Urothelium cell line (cell line): ENCODE results near the gene DOCK4.

Experiments
- DNase-seq: peaks from one replicate; pipeline ENCODE4 v3.0.0; 2011; ENCODE audit warnings: low spot score, mixed read lengths
- FAIRE-seq: peaks from 2 replicates; lab custom pipeline; 2011; peaks lifted over from hg19 to GRCh38; lab: Jason Lieb, UNC

DOCK4 gene

DNA sequence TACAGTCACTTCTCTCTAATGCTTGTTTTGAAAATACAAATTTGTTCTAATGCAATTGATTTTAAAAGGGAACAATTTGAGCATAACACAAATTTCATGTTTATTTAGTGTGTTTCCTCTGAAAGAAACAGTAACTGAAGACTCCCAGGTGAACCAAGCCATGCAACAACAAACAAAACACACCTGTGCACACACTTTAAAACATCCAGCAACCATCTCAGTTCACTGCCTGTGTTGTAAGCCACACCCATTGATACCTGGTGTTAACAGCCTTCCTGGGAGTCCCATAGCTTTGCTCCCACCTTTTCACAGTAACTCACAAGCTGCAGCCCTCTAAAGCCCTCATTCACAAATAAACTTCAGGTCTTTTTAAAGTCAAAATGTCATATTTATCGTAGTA is 89.3 kb downstream of the DOCK4 start:
- no peak for FAIRE-seq
- DNase-seq, result no peak

- FAIRE-seq, result no peak
Measured at GRCh38 chr7:112116358-112116757, 89.8 kb downstream of the DOCK4 start.

GRCh38 chr7:112115880-112116279 is 90.3 kb downstream of the DOCK4 start:
- FAIRE-seq (no peak), DNase-seq (no peak)

More at GRCh38 chr7:112116358-112116757, 89.8 kb downstream of the DOCK4 start:
- DNase-seq, result no peak

DNA sequence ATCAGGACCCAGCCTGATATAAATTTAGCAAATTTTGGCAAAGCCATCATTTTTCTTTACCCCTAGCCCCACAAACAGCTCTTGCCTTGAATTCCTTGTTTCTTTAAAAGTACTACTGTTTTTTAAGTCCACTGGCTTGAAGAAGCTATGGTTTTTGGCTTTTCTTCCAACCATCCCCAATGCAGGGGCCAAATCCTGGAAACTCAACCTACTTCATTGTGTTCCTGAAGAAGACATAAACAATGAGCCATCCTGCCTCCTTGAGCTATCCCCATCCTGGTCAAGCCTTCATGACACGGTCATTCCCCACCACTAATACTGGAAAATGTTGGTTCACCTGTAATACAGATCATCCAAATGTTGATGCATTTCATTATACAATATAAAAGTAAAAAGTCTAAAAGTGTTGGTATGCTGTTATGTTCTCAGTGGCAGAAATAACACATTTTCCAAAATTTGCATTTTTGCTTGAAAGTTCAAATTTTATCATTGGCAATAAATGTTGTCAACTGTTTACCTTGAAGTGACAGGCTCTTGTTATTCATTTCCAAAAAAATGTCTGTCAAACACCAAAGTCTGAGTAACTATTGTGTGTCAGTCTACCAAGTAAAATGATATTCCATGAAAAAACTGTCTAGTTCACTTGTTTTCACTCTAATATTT is 92.2 kb downstream of the DOCK4 start:
- DNase-seq, result no peak
- FAIRE-seq, result no peak

DNA sequence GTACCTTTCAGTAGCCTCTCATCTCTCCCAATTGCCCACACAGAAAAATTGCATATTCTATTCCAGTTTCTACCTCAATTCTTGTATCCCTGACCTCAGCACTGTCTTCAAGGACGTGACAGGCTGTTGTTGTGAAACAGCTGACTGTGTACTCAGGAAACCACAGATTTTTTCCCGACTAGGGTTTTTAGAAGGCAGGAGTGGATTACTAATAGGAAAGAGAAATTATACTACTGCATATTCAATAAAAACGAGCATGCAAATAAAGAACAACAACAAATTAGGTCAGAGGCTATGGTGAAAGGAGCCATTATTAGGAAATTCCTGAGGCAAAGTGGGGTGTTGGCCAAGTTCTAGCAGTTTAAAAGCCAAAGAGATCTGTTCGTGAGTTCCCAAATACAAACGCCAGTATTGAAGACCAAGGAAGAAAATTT is 93.4 kb downstream of the DOCK4 start:
- FAIRE-seq (no peak), DNase-seq (no peak)

DNA sequence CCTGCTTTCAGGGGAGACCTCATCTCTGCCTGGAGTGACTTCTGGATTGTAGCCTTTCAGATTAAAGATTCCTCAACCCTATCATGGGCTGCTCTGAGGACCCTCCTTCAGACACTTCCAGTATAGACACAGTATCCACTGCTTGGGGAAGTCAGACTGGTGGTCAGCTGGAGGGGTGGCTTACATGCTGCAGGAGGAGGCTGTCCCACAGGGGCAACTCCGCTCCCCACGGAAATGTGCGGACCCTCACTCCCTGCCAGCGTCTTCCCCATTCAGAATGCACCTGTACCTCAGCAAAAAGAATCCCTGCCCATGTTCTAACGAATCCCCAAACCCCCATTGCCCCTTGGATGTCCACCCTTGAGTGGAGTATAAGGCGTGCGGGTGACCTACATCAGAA is 95.5 kb downstream of the DOCK4 start:
- FAIRE-seq, result no peak
- no peak for DNase-seq

- FAIRE-seq (no peak), DNase-seq (no peak)
Measured at GRCh38 chr7:112110175-112110574, 96.0 kb downstream of the DOCK4 start.

- DNase-seq (no peak), FAIRE-seq (no peak)
Measured at GRCh38 chr7:112108981-112109380, 97.2 kb downstream of the DOCK4 start.

DNA sequence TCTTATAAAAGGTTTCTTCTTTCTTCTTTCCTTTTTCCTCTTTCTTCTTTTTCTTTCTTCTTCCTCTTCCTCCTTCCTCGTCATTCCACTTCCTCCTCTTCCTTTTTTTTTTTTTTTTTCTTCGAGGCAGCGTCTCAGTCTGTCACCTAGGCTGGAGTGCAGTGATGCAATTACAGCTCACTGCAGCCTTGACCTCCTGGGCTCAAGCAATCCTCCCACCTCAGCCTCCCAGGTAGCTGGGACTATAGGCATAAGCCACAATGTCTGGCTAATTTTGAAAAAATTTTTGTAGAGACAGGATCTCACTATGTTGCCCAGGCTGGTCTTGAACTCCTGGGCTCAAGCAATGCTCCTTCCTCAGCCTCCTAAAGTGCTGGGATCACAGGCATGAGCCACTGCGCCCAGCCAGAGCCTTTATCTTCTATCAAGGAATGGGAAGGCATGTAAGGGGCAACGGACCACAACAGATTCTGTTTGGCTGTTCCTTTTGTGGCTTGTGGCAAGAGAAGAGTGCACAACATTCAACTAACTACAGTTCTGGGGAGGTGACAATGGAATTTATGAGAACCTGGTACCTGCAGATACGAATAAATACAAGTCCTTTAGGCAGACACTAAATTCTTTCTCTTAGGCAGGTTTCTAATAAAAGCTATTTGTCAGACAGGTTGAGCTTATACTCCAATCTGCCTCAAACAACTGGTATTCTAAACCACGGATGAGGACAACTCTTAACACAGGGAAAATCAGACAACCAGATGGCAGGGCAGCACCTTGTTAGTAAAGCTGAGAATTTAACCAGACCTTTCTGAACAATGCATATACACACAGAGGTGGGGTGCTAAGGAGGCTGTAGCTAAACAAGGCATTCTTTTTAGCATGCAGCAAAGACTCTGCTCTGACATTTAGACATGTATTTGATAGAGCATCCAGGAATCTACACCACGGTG is 100.3 kb downstream of the DOCK4 start:
- no peak for FAIRE-seq
- DNase-seq, result no peak

DNA sequence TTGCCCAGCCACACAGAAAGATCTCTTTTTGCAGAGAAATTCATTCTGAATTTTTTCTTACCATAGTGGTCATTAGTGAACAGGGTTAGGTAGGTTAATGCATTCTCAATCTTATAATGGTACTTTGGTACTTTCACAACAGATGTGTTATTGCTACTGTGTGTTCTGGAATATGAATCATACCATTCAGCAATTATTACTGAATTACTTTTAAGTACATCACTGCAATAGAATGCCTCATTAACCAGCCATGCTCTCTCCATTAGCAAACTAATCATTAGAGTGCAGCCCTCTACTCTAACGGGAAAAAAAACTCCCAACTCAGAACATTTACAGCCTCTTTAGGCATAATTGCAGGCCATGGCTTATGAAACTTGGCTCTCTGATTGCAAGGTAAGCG is 102.1 kb downstream of the DOCK4 start:
- DNase-seq (no peak), FAIRE-seq (no peak)

DNA sequence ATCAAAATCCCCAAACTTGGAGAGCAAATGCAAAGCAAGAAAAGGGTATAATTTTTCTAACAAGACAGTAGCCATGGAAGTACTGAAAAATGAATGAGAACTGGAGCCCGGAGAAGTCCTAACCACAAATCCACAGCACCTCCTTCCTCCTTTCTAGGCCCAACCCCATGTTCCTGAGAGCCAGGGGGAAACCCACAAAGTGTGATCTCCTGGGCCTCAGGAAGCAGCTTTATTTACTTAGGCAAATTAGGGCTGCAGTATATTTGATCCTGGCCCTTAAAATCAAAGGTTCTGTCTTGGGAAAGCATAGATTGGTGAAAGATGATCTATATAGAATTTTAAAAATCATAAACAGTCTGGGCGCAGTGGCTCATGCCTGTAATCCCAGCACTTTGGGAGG is 103.0 kb downstream of the DOCK4 start:
- no peak for DNase-seq
- FAIRE-seq, result no peak

GRCh38 chr7:112101201-112101846 is 104.9 kb downstream of the DOCK4 start:
- DNase-seq (no peak), FAIRE-seq (no peak)

- no peak for DNase-seq
Measured at GRCh38 chr7:112097524-112097923, 108.7 kb downstream of the DOCK4 start.

GRCh38 chr7:112093409-112093808 is 112.8 kb downstream of the DOCK4 start:
- no peak for FAIRE-seq

More at GRCh38 chr7:112097524-112097923, 108.7 kb downstream of the DOCK4 start:
- FAIRE-seq, result no peak

DNA sequence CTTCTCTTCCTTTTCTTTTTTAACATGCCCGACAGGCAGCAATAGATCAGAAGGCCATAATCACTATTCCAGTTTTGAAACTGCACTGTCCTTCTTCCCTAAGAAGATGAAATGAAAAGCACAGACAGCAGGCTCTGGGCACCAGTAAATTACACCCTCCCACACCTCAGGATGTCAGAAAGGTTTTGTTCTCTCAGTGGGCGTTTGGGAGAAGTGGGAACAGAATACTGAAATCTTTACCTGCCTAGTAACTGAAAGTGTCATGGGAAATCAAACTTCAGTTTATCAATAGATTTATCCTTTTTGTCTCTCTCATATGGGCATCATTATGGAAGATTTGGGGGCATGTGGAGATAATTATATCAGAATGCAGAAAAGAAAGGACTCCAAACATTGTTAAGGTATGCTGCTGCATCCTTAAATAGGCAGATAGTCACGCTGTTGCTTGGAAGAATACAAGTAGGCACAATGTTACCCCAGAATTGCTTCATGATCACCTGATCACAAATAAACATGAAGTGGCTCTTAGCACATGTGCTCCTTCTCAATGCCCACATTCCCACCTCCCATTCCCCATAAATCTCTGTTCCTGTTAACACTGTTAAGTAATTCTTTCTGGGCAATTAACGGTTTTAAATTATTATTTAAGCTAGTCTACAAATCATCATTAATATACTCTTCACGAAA is 113.3 kb downstream of the DOCK4 start:
- DNase-seq, result no peak
- FAIRE-seq, result no peak

More at GRCh38 chr7:112093409-112093808, 112.8 kb downstream of the DOCK4 start:
- DNase-seq, result no peak

DNA sequence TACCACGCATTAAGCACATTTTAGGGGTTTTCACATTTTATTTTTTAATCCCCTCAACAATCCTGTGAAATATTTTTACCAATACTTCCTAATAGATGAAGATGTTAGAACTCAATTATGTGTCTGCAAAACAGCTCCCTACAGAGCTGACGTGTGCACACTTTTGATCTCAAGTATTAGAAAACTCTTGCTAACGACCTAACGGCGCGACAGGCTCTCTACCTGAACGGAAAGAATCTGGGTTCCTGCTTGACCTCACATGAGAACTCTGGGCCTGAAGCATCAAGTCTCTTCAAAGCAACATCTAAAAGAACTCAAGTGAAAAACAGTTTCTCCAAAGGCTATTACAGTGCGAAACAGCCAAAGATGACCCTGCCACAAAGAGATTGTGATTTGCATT is 113.9 kb downstream of the DOCK4 start:
- FAIRE-seq (no peak), DNase-seq (no peak)

DNA sequence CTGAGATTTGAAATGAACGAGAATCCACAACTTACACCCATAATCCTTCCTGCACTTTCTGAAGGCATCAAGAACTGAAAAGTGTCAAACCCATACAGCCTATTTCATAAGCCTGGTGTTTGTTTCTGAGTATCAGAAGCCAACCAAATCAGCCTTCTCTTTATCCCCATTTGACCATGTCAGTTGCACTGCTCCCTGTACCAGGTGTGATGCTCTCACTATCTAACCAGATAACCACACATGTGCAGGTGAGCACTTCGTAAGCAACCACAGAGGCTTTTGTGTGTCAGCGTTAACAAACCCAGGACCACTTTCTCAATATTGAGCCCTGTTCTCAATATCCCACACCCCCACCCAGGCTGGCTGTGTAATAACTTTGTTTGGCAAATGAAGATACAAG is 114.4 kb downstream of the DOCK4 start:
- FAIRE-seq (no peak), DNase-seq (no peak)

- DNase-seq (no peak), FAIRE-seq (no peak)
Measured at GRCh38 chr7:112089551-112089950, 116.6 kb downstream of the DOCK4 start.

GRCh38 chr7:112088484-112089016 is 117.6 kb downstream of the DOCK4 start:
- FAIRE-seq, result no peak

DNA sequence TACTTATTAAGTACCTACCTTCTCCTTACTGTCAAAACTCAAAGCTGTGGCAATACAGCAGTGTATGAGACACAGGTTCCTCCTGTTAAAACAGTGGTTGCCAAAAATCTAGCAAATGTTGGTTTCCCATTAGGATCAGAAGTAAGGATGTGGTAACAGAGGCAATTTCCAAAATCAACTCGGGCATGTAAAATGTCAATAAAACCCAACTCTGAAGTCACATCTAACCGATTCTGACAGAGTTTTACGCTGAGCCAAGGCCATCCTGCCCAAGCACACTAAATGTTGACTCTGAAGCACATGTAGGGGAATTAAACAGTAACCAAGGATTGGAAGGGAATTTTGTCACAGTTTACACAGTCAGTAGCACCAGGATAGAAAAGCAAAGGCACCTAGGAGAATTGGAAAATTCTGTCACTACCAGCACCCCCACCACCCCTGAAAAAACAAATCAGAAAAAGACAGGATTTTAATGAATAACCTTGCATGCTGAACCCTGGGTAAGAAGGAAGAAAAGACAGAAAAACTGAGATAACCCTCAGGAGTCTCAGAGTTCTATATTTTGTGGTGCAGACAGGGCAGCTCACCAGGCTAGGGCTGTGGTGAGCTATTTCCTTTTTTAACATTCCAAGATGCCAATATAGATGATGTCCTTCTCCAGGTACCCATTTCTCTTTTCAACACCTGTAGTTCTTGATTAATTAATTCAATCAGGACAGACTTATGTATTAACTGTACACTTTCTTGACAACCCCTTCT is 119.5 kb downstream of the DOCK4 start:
- DNase-seq (no peak), FAIRE-seq (no peak)

More at GRCh38 chr7:112088484-112089016, 117.6 kb downstream of the DOCK4 start:
- DNase-seq, result no peak
